Stimulated activated CD8-positive, alpha-beta memory T cell treated with anti-CD3 and anti-CD28 coated beads, Interleukin-15, amount 100 ng/mL, for 24 hours (primary cell): ENCODE data around the gene BAAT.
"Not testable (repeated sequence)": the region's sequence is repeated elsewhere in the genome, so short reads cannot be mapped to it uniquely, and the experiment has no call there.

Experiments
- DNase-seq: peaks from one replicate; pipeline ENCODE4 v3.0.0-alpha.2; 2020; ENCODE audit warnings: low read depth

BAAT gene

GRCh38 chr9:101384873-101385536 is at the start of gene BAAT:
Gene BAAT, minus strand, starts transcription at chr9:101385006. Its CDS starts 13,602 bp downstream, at chr9:101371404.
- DNase-seq: not testable (repeated sequence)

DNA sequence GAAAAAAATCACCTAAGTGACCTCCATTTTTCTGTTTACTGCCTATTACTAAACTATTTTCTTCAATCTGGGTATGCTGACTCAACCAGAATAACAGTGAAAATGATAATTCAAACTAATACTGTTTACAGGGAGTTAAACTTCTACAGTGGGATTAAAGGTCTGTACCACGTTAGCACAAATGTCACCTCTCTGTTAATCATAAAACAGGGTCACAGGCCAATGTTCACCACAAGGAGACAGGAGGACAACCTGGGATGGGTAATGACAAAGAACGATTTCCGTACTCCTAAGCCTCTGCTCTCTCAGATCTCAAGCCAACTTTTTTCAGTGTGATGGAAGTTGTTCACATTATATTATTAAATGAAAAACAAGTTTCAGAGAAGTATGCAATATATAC is 48.4 kb upstream of the BAAT start:
- DNase-seq: no peak

DNA sequence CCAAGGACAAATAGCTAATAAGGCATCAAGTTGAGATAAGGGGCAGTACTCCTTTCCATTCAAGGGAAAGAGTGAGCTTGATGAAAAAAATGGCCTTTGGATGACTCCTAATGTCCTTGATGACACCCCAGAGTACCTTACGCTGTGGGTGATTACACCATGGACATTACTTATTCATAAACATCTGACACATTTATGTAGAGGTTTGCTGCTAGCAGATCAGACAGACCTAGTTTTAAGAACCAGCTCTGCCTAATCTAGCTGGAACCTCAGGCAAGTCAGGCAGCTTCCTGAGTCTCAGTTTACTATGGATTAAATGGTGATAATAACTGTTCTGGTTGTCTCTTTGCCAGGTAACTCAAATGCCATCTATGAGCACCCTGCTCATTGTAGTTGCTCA is 47.9 kb upstream of the BAAT start:
- DNase-seq: no peak

DNA sequence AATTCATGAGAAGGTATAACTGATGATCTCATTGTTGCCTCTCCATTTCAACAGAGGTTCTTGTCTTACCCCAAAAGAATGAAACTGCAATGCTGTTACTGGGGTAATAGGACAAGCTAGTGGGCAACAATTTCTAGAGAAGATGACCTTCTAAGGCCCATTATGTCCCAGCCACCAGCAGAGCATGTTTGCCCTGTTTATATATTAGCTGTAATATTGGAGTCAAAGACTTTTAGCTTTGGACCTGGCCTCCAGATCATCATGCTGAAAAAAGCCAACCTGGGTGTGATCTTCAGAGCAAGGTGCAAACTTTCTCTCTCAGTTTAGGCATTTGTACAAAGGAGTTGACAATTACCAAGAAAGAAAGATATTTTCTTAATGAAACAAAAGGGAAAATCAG is 47.4 kb upstream of the BAAT start:
- DNase-seq: no peak

GRCh38 chr9:101429736-101430135 is 44.9 kb upstream of the BAAT start:
- DNase-seq: no peak

GRCh38 chr9:101428909-101429308 is 44.1 kb upstream of the BAAT start:
- DNase-seq: no peak

GRCh38 chr9:101427957-101428655 is 43.3 kb upstream of the BAAT start:
- no peak for DNase-seq

DNA sequence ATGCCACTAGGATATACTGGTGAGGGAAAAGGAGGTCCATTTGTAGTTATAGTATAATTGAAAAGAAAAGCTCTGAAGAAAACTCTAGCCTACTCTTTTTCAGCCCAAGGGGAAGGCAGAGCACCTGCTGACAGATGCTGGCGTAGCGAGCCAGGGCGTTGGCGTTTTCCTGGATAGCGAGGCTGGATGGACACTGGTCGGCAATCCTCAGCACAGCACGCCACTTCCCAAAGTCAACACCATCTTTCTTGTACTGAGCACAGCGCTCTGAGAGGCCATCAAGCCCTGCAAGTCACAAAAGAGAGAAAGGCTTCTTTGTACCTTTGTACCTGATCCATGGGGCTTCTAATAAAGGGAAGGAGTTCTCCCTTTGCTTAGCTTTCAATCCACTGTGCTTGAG is 42.6 kb upstream of the BAAT start:
- DNase-seq: no peak

- DNase-seq: no peak
Measured at GRCh38 chr9:101421653-101422065, 36.9 kb upstream of the BAAT start.

DNA sequence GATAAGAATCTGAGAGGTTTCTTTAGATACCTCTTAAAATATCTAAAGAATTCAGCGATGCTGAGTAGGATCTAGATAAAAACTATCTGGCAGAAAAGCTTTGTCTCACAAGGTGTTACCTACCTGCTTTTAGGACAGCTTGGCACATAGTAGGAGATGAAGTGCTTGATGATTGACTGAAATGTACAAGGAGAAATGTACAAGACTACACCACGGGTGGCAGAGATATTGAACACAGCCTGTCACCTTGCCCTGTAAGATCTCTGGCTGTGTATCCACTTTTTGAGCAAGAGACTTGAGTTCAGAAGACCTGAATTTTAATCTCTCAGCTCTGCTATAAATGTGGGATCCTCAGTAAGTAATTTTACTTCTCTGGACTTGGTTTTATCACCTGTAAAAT is 35.1 kb upstream of the BAAT start:
- DNase-seq: no peak

DNA sequence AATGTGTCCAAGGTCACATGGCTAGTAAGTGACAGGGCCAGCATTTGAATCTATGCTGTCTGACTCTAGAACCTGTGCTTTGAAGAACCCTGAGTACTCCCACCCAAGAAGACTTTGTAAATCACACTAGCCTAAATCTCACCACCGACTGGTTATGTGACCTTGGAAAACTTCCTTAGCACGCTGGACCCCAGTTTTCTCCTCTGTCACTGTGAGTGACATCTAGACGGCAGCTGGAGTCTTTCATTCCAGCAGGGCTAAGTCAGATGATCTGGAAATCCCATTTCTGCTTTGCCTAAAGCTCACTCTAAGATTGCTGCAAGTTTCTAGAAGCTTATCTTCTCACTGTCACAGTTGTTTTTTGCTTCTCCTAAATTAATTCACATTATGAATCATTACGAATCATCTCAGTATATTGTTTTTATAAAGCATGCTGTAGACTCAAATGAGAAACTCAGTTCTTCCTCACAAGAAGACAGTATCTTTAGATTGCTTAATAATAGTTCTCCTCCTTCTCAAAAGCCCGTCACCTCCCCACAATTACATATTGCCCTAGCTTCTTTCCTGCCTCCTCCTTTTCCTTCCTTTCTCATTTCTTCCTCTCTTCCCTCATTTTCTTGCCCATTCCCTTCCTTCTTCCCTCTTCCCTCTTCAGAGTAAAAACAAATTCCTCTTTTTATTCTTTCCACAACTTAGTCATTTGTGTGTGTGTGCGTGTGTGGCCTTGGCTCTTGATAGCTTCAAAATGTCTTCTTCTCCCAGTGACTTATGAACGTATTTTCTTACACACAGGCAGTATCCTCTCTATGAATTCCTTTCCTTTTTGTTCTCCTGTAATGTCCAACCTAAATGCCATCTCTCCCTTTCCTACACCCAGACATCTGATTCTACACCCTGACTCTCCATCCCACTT is 34.0 kb upstream of the BAAT start:
- no peak for DNase-seq

DNA sequence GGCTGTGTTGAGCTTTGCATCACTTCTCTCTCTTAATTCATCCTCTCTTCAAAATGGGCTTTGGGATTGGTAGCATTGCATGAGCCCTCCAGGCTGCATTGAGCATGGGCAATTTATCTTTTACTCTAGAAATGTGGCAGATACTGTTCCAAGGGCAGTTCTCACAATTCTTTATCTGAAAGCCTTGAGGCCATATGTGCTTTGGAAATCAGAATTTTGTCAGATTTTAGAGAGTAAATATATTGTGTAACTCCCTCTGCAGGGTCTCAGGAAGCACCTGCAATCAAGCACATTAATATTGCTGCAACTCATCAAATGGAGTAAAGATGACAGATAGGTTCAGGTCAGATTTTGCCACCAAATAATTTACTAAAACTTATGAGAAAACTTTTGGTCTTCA is 33.2 kb upstream of the BAAT start:
- DNase-seq: no peak

DNA sequence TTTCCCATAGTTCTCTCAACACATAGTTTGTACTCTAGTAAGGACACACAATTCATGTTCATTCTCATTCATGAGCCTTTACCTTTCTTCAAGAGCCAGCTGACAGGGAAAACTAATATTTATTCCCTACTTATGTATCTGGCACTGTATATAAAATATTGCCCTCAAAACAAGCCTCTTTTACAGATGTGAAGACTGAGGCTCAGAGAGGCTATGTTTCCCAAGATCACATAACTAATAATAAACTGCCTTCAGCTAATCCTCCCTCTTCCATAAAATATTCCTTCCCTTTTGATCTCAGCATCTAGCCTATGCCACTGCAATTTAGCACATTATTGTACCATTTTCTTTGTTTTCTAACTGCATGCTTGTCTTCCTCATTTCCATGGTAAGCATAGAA is 32.6 kb upstream of the BAAT start:
- DNase-seq: no peak

DNA sequence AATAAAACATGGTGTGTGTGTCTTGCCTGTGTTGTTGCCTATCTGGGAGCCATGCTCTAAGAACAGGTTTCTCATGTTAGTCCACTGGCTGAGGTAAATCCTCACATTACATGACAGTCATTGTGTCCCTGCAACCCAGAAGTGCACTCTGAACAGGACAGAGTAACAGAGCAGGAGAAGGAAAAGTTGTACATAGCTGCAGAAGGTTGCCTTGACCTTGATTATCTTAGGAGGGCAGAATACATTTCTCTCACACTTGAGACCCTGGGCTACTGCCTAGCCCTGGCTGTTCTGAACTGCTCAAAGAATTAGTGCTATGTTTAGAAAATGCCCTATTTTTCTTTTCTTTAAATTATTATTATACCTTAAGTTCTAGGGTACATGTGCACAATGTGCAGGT is 30.8 kb upstream of the BAAT start:
- DNase-seq: no peak

DNA sequence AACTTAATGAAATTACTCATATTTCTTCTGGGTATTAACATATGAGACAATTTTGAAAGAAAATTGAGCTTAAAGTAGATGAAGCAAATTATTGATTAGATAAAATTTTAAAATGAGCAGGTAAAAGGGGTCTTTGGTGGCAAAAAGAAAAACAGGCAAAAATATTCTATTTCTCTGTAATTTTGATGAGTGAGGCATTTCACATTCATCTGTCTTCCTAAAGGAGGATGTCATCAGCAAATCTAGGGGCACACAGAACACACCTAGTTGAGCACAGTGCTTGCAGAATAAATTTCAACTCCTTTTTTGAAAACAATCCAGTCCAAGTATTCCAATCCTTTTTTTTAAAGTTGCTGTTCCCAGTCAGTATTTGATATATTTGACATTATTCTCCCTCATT is 30.0 kb upstream of the BAAT start:
- no peak for DNase-seq

GRCh38 chr9:101409079-101409477 is 24.3 kb upstream of the BAAT start:
- DNase-seq: no peak

DNA sequence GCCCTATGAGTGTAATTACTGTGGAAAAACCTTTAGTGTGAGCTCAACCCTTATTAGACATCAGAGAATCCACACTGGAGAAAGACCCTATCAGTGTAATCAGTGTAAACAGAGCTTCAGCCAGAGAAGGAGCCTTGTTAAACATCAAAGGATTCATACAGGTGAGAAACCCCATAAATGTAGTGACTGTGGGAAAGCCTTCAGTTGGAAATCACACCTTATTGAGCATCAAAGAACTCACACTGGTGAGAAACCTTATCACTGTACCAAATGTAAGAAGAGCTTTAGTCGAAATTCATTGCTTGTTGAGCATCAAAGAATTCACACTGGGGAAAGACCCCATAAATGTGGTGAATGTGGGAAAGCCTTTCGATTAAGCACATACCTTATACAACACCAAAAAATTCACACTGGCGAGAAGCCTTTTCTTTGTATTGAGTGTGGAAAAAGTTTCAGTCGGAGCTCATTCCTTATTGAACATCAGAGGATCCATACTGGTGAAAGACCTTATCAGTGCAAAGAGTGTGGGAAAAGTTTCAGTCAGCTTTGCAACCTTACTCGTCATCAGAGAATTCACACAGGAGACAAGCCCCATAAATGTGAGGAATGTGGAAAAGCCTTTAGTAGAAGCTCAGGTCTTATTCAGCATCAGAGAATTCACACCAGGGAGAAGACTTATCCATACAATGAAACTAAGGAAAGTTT is 23.7 kb upstream of the BAAT start:
- no peak for DNase-seq

DNA sequence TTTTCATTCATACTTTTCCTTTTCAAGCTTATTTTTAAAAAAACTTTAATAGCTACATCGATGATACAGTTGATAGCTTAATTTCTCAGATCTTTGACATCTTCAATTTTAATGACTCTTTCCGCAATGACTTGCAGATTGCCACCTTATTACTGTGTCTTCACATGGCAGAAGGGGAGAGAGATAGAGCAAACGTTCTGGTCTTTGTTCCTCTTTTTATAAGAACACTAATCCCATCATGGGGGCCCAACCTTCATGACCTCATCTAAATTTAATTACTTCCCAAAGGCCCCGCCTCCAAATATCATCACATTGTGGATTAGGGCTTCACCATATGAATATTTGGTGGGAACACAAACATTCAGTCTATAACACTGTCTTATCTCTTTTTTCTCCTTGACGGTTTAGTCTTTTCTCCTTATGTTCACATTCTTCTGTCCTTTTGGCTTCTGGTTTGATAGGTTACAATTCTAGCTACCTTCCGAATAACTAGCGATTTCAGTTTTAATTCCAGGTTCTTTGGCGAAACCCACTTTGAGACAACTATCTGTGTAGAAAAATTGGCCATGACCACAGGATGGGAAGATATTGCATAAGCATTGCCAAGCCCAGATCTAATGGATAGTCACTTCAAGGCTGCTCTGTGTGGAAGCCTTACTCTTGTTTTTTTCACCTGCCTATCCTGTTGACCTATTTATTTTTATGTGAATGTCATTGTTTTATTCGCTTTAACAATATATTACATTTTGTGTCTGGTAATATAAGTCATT is 18.9 kb upstream of the BAAT start:
- no peak for DNase-seq

DNA sequence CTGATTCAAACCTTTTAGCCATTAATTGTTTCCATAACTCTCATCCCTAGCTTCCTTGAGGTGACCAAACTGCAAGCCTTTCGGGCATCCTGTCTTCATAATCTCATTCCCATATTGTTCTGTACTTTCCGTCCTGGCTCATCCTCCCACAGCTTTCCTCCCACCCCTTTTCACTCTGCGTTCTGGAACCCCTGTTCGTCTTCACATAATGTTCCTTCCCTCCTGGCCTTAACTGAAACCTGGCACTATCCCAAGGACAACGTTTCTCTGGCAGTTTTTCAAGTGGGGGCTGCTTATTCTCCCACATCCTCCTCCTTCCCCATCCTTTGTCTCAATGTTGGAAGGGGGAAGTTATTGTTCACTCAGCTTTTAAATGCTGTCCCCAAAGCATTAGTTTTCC is 15.3 kb upstream of the BAAT start:
- DNase-seq: no peak

DNA sequence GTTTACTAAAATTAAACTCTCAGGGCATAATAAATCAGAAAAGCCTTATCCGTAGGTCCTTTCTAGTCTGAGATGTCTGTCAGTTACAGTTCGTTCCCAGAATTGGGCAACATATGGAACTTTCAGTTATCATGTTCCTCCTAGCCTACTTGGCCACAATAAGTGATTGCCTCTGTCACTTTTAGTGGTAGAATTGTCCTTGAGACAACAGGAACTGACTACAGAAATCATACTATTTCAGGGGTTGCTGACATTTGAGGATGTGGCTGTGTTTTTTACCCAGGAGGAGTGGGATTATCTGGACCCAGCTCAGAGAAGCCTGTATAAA is 14.8 kb upstream of the BAAT start:
- DNase-seq: no peak

- DNase-seq: no peak
Measured at GRCh38 chr9:101398930-101399642, 14.3 kb upstream of the BAAT start.
